ENCODE results near the gene SCAPER.

DNA sequence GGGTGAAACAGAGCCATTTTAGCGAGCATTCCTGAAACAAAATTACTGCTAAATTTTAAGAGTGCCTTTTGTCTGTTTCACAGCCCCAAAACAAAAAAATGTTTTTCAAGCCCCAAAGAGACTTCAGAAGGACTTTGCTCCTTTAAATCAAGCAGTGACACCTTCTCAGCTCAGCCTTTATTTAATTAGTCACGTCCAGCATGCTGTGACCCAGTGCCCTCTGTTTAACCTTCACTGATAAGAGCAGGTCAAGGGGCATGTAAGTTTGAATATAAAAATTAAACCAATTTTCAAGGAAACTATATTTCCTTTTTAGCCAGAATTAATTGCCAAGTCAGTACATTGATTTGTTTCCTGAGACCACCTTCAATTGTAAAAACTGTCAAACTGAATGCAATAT, 527.9 kb downstream of the SCAPER start:
- TF ChIP-seq ATF2 (IDR thresholded peaks at IDR 0.05; ENCODE audit: low read length), result no peak
- no peak for TF ChIP-seq MAX (IDR thresholded peaks at IDR 0.05; ENCODE audit: low read depth, low read length)
- no peak for TF ChIP-seq RAD21 (IDR thresholded peaks at IDR 0.05; ENCODE audit: insufficient read depth, low read depth, low read length)
- TF ChIP-seq, protein P1, sequence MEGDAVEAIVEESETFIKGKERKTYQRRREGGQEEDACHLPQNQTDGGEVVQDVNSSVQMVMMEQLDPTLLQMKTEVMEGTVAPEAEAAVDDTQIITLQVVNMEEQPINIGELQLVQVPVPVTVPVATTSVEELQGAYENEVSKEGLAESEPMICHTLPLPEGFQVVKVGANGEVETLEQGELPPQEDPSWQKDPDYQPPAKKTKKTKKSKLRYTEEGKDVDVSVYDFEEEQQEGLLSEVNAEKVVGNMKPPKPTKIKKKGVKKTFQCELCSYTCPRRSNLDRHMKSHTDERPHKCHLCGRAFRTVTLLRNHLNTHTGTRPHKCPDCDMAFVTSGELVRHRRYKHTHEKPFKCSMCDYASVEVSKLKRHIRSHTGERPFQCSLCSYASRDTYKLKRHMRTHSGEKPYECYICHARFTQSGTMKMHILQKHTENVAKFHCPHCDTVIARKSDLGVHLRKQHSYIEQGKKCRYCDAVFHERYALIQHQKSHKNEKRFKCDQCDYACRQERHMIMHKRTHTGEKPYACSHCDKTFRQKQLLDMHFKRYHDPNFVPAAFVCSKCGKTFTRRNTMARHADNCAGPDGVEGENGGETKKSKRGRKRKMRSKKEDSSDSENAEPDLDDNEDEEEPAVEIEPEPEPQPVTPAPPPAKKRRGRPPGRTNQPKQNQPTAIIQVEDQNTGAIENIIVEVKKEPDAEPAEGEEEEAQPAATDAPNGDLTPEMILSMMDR (IDR thresholded peaks at IDR 0.05 in 2 of 3, conservative IDR thresholded peaks at IDR 0.05 in 1 of 3; ENCODE audit: control insufficient read depth in 2 of 3, extremely low read depth in 1 of 3, insufficient read depth in 1 of 3, low read depth in 3 of 3, low read length in 3 of 3), result no peak
- no peak for TF ChIP-seq POLR2A (IDR thresholded peaks at IDR 0.05; ENCODE audit: low read depth, low read length)
- TF ChIP-seq HDAC6 (IDR thresholded peaks at IDR 0.05; ENCODE audit: unreplicated experiment), result no peak
- TF ChIP-seq RCOR1 (conservative IDR thresholded peaks at IDR 0.05; ENCODE audit: low read depth, low read length), result no peak
- no peak for TF ChIP-seq MYB (IDR thresholded peaks at IDR 0.05; ENCODE audit: borderline replicate concordance, low read depth, low read length)
- TF ChIP-seq LARP7 (IDR thresholded peaks at IDR 0.05), result no peak
- no peak for TF ChIP-seq SMAD1 (IDR thresholded peaks at IDR 0.05; ENCODE audit: low read depth, partially characterized antibody)
- no peak for TF ChIP-seq BRCA1 (IDR thresholded peaks at IDR 0.05; ENCODE audit: low read depth, low read length)
- no peak for TF ChIP-seq ZNF384 (IDR thresholded peaks at IDR 0.05; ENCODE audit: borderline replicate concordance, low read depth, low read length)

All from GM12878 (cell line).